ENCODE data around the gene CLEC4A.
"Not testable (repeated sequence)": the region's sequence is repeated elsewhere in the genome, so short reads cannot be mapped to it uniquely, and the experiment has no call there.

The CLEC4A gene

GRCh38 chr12:8080120-8080519, 43.3 kb upstream of the CLEC4A start:
- peaks cover 15% of the 10 kb centered on the region for H3K4me1 ChIP-seq
- TF ChIP-seq CTCF (IDR thresholded peaks at IDR 0.05; ENCODE audit: low read depth, low read length) = no peak
- H3K36me3 ChIP-seq = no peaks in the 10 kb centered on the region; the same call in 1 of the 2 replicates
- H3K9me3 ChIP-seq = no peaks in the 10 kb centered on the region
- no peaks in the 10 kb centered on the region for H3K27me3 ChIP-seq
- DNase-seq = no peak
- no peak overlapping the region for H3K4me3 ChIP-seq (ENCODE audit: low read depth, low read length)

DNA sequence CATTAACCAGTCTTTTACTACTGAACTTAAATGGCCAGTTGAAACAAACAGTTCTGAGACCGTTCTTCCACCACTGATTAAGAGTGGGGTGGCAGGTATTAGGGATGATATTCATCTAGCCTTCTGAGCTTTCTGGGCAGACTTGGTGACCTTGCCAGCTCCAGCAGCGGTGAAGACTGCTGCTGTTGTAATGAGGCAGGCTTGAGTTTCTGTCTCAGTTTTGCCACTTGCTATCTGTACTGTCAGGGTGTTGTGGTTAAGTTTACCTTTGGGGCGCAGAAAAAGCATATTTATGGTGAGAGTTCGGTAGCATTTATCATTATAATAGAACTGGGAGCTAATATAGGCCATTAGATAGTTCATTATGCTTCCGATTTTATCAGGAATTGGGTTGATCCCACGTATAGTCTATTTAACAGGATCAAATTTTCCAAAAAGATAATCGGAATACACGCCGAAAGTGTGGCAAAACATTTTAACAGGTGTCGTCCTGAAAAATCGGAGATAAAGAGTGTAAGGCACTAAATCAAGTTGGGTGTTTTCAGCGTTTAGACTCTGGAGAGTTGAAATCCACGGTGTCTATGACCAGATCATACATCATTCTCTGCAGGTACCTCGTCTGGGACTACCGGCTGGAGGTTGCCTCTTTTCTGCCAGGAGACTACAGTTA, 42.0 kb upstream of the CLEC4A start:
- no peak for TF ChIP-seq CTCF (IDR thresholded peaks at IDR 0.05; ENCODE audit: low read depth, low read length)
- no peaks in the 10 kb centered on the region; the same call in 1 of the 2 replicates for H3K36me3 ChIP-seq
- H3K27me3 ChIP-seq = no peaks in the 10 kb centered on the region
- peaks cover 15% of the 10 kb centered on the region for H3K4me1 ChIP-seq
- H3K9me3 ChIP-seq = no peaks in the 10 kb centered on the region
- DNase-seq = no peak
- H3K4me3 ChIP-seq (ENCODE audit: low read depth, low read length) = peak overlapping the region; percentile 91

- H3K4me1 ChIP-seq = peaks cover 4% of the 10 kb centered on the region; the same call in 1 of the 2 replicates
- no peaks in the 10 kb centered on the region for H3K9me3 ChIP-seq
- no peaks in the 10 kb centered on the region; the same call in 1 of the 2 replicates for H3K36me3 ChIP-seq
- no peak for TF ChIP-seq CTCF (IDR thresholded peaks at IDR 0.05; ENCODE audit: low read depth, low read length)
- H3K4me3 ChIP-seq (ENCODE audit: low read depth, low read length) = peak overlapping the region; percentile 91
- no peaks in the 10 kb centered on the region for H3K27me3 ChIP-seq
- no peak for DNase-seq
These were observed 40.7 kb upstream of the CLEC4A start for GRCh38 chr12:8082808-8083100.

DNA sequence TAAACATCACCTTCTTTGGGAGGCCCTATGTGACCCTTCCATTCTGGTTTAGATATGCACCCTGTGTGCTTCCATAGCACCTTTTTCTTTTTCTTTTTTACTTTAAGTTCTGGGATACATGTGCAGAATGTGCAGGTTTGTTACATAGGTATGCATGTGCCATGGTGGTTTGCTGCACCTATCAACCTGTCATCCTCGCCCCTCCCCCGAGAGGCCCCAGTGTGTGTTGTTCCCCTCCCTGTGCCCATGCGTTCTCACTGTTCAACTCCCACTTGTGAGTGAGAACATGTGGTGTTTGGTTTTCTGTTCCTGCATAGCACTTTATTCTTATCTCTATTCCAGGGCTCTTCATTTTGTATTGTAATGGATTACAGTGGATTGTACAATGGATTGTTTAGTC, 39.1 kb upstream of the CLEC4A start:
- not testable (repeated sequence) for H3K27me3 ChIP-seq; H3K4me3 ChIP-seq (ENCODE audit: low read depth, low read length); DNase-seq; H3K9me3 ChIP-seq; H3K36me3 ChIP-seq; H3K4me1 ChIP-seq

GRCh38 chr12:8087666-8088065, 35.8 kb upstream of the CLEC4A start:
- H3K9me3 ChIP-seq = no peaks in the 10 kb centered on the region

GRCh38 chr12:8088574-8088973, 34.8 kb upstream of the CLEC4A start:
- peaks cover 38% of the 10 kb centered on the region for H3K36me3 ChIP-seq
- no peaks in the 10 kb centered on the region for H3K27me3 ChIP-seq
- no peak for DNase-seq
- no peaks in the 10 kb centered on the region for H3K9me3 ChIP-seq
- no peak for TF ChIP-seq CTCF (IDR thresholded peaks at IDR 0.05; ENCODE audit: low read depth, low read length)
- H3K4me3 ChIP-seq (ENCODE audit: low read depth, low read length) = no peak overlapping the region
- H3K4me1 ChIP-seq = no peaks in the 10 kb centered on the region

More at GRCh38 chr12:8087666-8088065, 35.8 kb upstream of the CLEC4A start:
- Histone ChIP-seq H3K4me3 (ENCODE audit: low read depth, low read length) (no peak overlapping the region), H3K4me1 (no peaks in the 10 kb centered on the region), H3K27me3 (no peaks in the 10 kb centered on the region), H3K36me3 (peaks cover 30% of the 10 kb centered on the region)
- no peak for DNase-seq
- TF ChIP-seq CTCF (IDR thresholded peaks at IDR 0.05; ENCODE audit: low read depth, low read length) = no peak

- not testable (repeated sequence) for H3K27me3 ChIP-seq; H3K4me3 ChIP-seq (ENCODE audit: low read depth, low read length); H3K4me1 ChIP-seq; DNase-seq; H3K9me3 ChIP-seq
- H3K36me3 ChIP-seq = peaks cover 44% of the 10 kb centered on the region
These were observed 34.1 kb upstream of the CLEC4A start for GRCh38 chr12:8089277-8089676.
